ENCODE results near the gene HASPIN. TPM values are rescaled to one million over a fixed set of nuclear protein-coding genes. Genes with fewer than 3 reads are reported as not detected.

HASPIN gene
- total RNA-seq, 4 donors from 2014 or later = 0.21 TPM; not detected in 3

- H3K4me1 ChIP-seq = peaks cover 0 to 14% (median 0%) of the 10 kb centered on the region in 4 donors
- H3K4me3 ChIP-seq = no peak overlapping the region
- 16 to 29% methylated on average over 10 to 11 of the region's 13 CpGs for WGBS, 2 donors
- no peaks in the 10 kb centered on the region for H3K36me3 ChIP-seq
- H3K9me3 ChIP-seq = no peaks in the 10 kb centered on the region
- H3K27me3 ChIP-seq = peaks cover 0 to 47% of the 10 kb centered on the region in 2 donors
- TF ChIP-seq CTCF (IDR thresholded peaks at IDR 0.05) (no peak), POLR2A (IDR thresholded peaks at IDR 0.05) (no peak), EP300 (IDR thresholded peaks at IDR 0.05) (no peak)
- no peak overlapping the region for H3K27ac ChIP-seq
- DNase-seq (ENCODE audit: low spot score in 2 of 2) = no peak
Observed at GRCh38 chr17:3685174-3685573, 38.5 kb upstream of the HASPIN start.

GRCh38 chr17:3688027-3688553 is 35.6 kb upstream of the HASPIN start:
- 28 to 47% methylated on average over 13 to 15 of the region's 19 CpGs for WGBS, 2 donors
- H3K36me3 ChIP-seq = no peaks in the 10 kb centered on the region
- peaks cover 0 to 61% of the 10 kb centered on the region in 2 donors for H3K27me3 ChIP-seq
- H3K27ac ChIP-seq = no peak overlapping the region
- H3K4me1 ChIP-seq = peaks cover 0 to 10% (median 0%) of the 10 kb centered on the region in 4 donors
- no peak overlapping the region for H3K4me3 ChIP-seq
- H3K9me3 ChIP-seq = no peaks in the 10 kb centered on the region
- no peak for DNase-seq (ENCODE audit: low spot score in 2 of 2)
- TF ChIP-seq EP300 (IDR thresholded peaks at IDR 0.05) (no peak), CTCF (IDR thresholded peaks at IDR 0.05) (no peak), POLR2A (IDR thresholded peaks at IDR 0.05) (no peak)

GRCh38 chr17:3688852-3689261 is 34.8 kb upstream of the HASPIN start:
- peaks cover 0 to 66% of the 10 kb centered on the region in 2 donors for H3K27me3 ChIP-seq

GRCh38 chr17:3689262-3690093 is 34.2 kb upstream of the HASPIN start:
- Histone ChIP-seq H3K4me1 (peaks cover 0 to 10% (median 0%) of the 10 kb centered on the region in 4 donors), H3K27ac (no peak overlapping the region), H3K27me3 (peaks cover 0 to 66% of the 10 kb centered on the region in 2 donors), H3K36me3 (no peaks in the 10 kb centered on the region), H3K9me3 (no peaks in the 10 kb centered on the region), H3K4me3 (no peak overlapping the region)
- 83 to 85% methylated on average over 36 to 38 of the region's 44 CpGs for WGBS, 2 donors
- no peak for DNase-seq (ENCODE audit: low spot score in 2 of 2)
- no peak for TF ChIP-seq EP300 (IDR thresholded peaks at IDR 0.05)
- no peak for TF ChIP-seq POLR2A (IDR thresholded peaks at IDR 0.05)
- no peak for TF ChIP-seq CTCF (IDR thresholded peaks at IDR 0.05)

More at GRCh38 chr17:3688852-3689261, 34.8 kb upstream of the HASPIN start:
- DNase-seq (ENCODE audit: low spot score in 2 of 2) = no peak
- 33 to 82% methylated on average over 1 to 5 of the region's 14 CpGs for WGBS, 2 donors
- Histone ChIP-seq H3K4me1 (peaks cover 0 to 10% (median 0%) of the 10 kb centered on the region in 4 donors), H3K9me3 (no peaks in the 10 kb centered on the region), H3K36me3 (no peaks in the 10 kb centered on the region), H3K4me3 (no peak overlapping the region), H3K27ac (no peak overlapping the region)
- TF ChIP-seq EP300 (IDR thresholded peaks at IDR 0.05) (no peak), POLR2A (IDR thresholded peaks at IDR 0.05) (no peak), CTCF (IDR thresholded peaks at IDR 0.05) (no peak)
